H9 (cell line): Measurements from ENCODE around the gene POU2AF1. TPM values are rescaled to one million over a fixed set of nuclear protein-coding genes. Genes with fewer than 3 reads are reported as not detected.

Experiments used
- DNase-seq: peaks from one replicate; pipeline ENCODE4 v3.0.0-alpha.2; 2017
- H2AFZ ChIP-seq: one replicate; pipeline ENCODE4 v1.6.1; 2013; ENCODE audit warnings: mild to moderate bottlenecking, low read length, control low read depth, moderate library complexity
- H2AK5ac ChIP-seq: 2 replicates; pipeline ENCODE4 v1.6.1; 2013; ENCODE audit warnings: low read length, control low read depth, mixed read lengths; ENCODE audit not compliant: insufficient read length
- H2BK120ac ChIP-seq: one replicate; pipeline ENCODE4 v1.6.1; 2013; ENCODE audit warnings: low read depth, mild to moderate bottlenecking, low read length, control low read depth, inconsistent platforms; ENCODE audit not compliant: poor library complexity, severe bottlenecking
- H2BK12ac ChIP-seq: 2 replicates; pipeline ENCODE4 v1.6.1; 2013; ENCODE audit warnings: low read length, control low read depth, mixed read lengths, low read depth; ENCODE audit not compliant: insufficient read length
- H2BK15ac ChIP-seq: 2 replicates; pipeline ENCODE4 v1.6.1; 2013; ENCODE audit warnings: low read depth, low read length, control low read depth
- H2BK20ac ChIP-seq: one replicate; pipeline ENCODE4 v1.6.1; 2013; ENCODE audit warnings: low read depth, mild to moderate bottlenecking, low read length, control low read depth, inconsistent platforms; ENCODE audit not compliant: poor library complexity, severe bottlenecking
- H2BK5ac ChIP-seq: 2 replicates; pipeline ENCODE4 v1.6.1; 2013; ENCODE audit warnings: low read length, control low read depth, mixed read lengths; ENCODE audit not compliant: insufficient read length
- H3K14ac ChIP-seq: 2 replicates; pipeline ENCODE4 v1.6.1; 2013; ENCODE audit warnings: low read length, control low read depth; ENCODE audit not compliant: insufficient read depth
- H3K18ac ChIP-seq: 2 replicates; pipeline ENCODE4 v1.6.1; 2013; ENCODE audit warnings: low read depth, mild to moderate bottlenecking, mixed read lengths, low read length, control low read depth; ENCODE audit not compliant: insufficient read length
- H3K23ac ChIP-seq: 2 replicates; pipeline ENCODE4 v1.6.1; 2013; ENCODE audit warnings: low read length, control low read depth, mixed read lengths, low read depth; ENCODE audit not compliant: insufficient read length
- H3K23me2 ChIP-seq: 2 replicates; pipeline ENCODE4 v1.6.1; 2013; ENCODE audit warnings: low read depth, mild to moderate bottlenecking, mixed read lengths, low read length, control low read depth; ENCODE audit not compliant: insufficient read length, poor library complexity, severe bottlenecking
- H3K27ac ChIP-seq: 2 replicates; pipeline ENCODE4 v1.5.1; 2013; ENCODE audit warnings: low read length, control low read depth, mixed read lengths, low read depth; ENCODE audit not compliant: insufficient read length
- H3K27me3 ChIP-seq: 2 replicates; pipeline ENCODE4 v1.6.1; 2013; ENCODE audit warnings: low read length, control low read depth, inconsistent platforms; ENCODE audit not compliant: insufficient read depth
- H3K4ac ChIP-seq: 2 replicates; pipeline ENCODE4 v1.6.1; 2013; ENCODE audit warnings: low read depth, mild to moderate bottlenecking, control low read depth, inconsistent platforms, low read length, moderate library complexity
- H3K4me1 ChIP-seq: 2 replicates; pipeline ENCODE4 v1.6.1; 2013; ENCODE audit warnings: low read length, control low read depth, inconsistent platforms; ENCODE audit not compliant: insufficient read depth
- H3K4me2 ChIP-seq: 2 replicates; pipeline ENCODE4 v1.6.1; 2013; ENCODE audit warnings: low read length, control low read depth, mixed read lengths; ENCODE audit not compliant: insufficient read length, insufficient read depth
- H3K56ac ChIP-seq: 2 replicates; pipeline ENCODE4 v1.6.1; 2013; ENCODE audit warnings: low read depth, mild to moderate bottlenecking, mixed read lengths, low read length, control low read depth; ENCODE audit not compliant: insufficient read length
- H3K79me1 ChIP-seq: 2 replicates; pipeline ENCODE4 v1.6.1; 2013; ENCODE audit warnings: low read depth, mild to moderate bottlenecking, moderate library complexity, low read length, control low read depth, inconsistent platforms; ENCODE audit not compliant: insufficient read depth, poor library complexity, severe bottlenecking
- H3K79me2 ChIP-seq: 2 replicates; pipeline ENCODE4 v1.6.1; 2013; ENCODE audit warnings: low read length, control low read depth, inconsistent platforms; ENCODE audit not compliant: insufficient read depth
- H3K9ac ChIP-seq: 2 replicates; pipeline ENCODE4 v1.6.1; 2013; ENCODE audit warnings: low read length, control low read depth, mixed read lengths; ENCODE audit not compliant: insufficient read length; ENCODE audit errors: extremely low read depth
- H3K9me3 ChIP-seq: one replicate; pipeline ENCODE4 v1.6.1; 2013; ENCODE audit warnings: low read depth, low read length, inconsistent platforms; ENCODE audit not compliant: control insufficient read depth
- H3T11ph ChIP-seq: one replicate; pipeline ENCODE4 v1.6.1; 2013; ENCODE audit warnings: mild to moderate bottlenecking, low read length, control low read depth, inconsistent platforms
- H4K20me1 ChIP-seq: one replicate; pipeline ENCODE4 v1.6.1; 2013; ENCODE audit not compliant: control insufficient read depth, insufficient read length, insufficient read depth
- H4K5ac ChIP-seq: 2 replicates; pipeline ENCODE4 v1.6.1; 2013; ENCODE audit warnings: low read depth, mild to moderate bottlenecking, mixed read lengths, low read length, control low read depth; ENCODE audit not compliant: insufficient read length
- H4K8ac ChIP-seq: replicated peaks from 2 replicates; pipeline ENCODE4 v1.6.1; 2013; ENCODE audit warnings: low read length, control low read depth, mixed read lengths, low read depth; ENCODE audit not compliant: insufficient read length
- H4K91ac ChIP-seq: 2 replicates; pipeline ENCODE4 v1.6.1; 2013; ENCODE audit warnings: low read depth, mild to moderate bottlenecking, moderate library complexity, mixed read lengths, low read length, control low read depth; ENCODE audit not compliant: insufficient read length
- H3K27ac Mint-ChIP-seq, 3 experiments: 2 replicates in 2 of 3; 3 replicates in 1 of 3; pipeline ENCODE4 v1.8.0; 2020 to 2021; ENCODE audit warnings: mixed read lengths in 3 of 3, mild to moderate bottlenecking in 1 of 3, moderate library complexity in 1 of 3
- H3K27me3 Mint-ChIP-seq: 2 replicates; pipeline ENCODE4 v1.8.0; 2021; ENCODE audit warnings: low read depth, mild to moderate bottlenecking, moderate library complexity, mixed read lengths
- H3K36me3 Mint-ChIP-seq, 3 experiments: 2 replicates in 2 of 3; 3 replicates in 1 of 3; pipeline ENCODE4 v1.8.0; 2020 to 2021; ENCODE audit warnings: low read depth in 3 of 3, mixed read lengths in 3 of 3; ENCODE audit not compliant: insufficient read depth in 1 of 3
- H3K4me1 Mint-ChIP-seq, 2 experiments: 2 replicates each; pipeline ENCODE4 v1.8.0; 2020; ENCODE audit warnings: mixed read lengths in 2 of 2
- H3K4me3 Mint-ChIP-seq, 2 experiments: 2 replicates in 1 of 2; 3 replicates in 1 of 2; pipeline ENCODE4 v1.8.0; 2020 to 2021; ENCODE audit warnings: mild to moderate bottlenecking in 2 of 2, mixed read lengths in 2 of 2, moderate library complexity in 1 of 2
- H3K9me3 Mint-ChIP-seq, 2 experiments: 2 replicates in 1 of 2; 3 replicates in 1 of 2; pipeline ENCODE4 v1.8.0; 2020; ENCODE audit warnings: mild to moderate bottlenecking in 2 of 2, mixed read lengths in 2 of 2, moderate library complexity in 1 of 2
- WGBS: extraction: QIAGEN DNeasy Blood & Tissue Kit; methylation state at CpG from one replicate; pipeline ENCODE4 v1.1.7; 2013; ENCODE audit warnings: missing lambda C conversion rate, low lambda C conversion rate, mixed read lengths; ENCODE audit not compliant: insufficient read length; ENCODE audit errors: extremely low coverage; 5-methylcytosine and 5-hydroxymethylcytosine counted together
- total RNA-seq: library from RNA; stranded (reverse); gene quantifications from 2 replicates; pipeline ENCODE4 v1.2.1, GENCODE V29; 2021
- TF ChIP-seq, protein P1 (sequence below): fragments of 200-600 bp; sonication (generic); conservative IDR thresholded peaks from 3 replicates; pipeline ENCODE4 v1.8.0; 2021; ENCODE audit warnings: antibody characterized with exemption, mild to moderate bottlenecking

POU2AF1 gene
- total RNA-seq, 1 experiment from 2014 or later, result not detected

DNA sequence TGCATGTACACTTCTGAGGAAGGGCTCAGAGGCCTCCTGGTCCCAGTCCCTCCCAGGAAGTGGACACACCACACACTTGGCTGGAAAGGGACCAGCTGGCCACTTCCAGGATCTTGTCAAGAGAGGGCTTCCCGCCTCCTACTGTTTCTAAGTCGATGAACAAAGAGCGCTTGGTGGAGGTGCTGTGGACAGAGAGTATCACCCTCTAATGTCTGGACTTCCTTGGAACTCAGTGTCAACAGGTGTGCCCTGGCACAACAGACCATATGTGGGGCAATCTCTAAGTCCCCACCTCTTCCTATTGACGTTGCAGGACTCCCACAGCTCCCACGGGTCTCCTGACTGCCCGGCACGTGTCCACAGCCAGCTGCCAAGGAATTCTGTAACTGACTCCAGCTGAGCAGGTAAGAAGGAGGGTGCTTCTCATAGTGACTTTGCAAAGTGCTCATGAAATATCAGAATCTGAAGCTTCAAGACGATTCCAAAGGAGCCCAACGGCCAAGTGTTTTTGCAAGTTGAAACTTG, 16.1 kb downstream of the POU2AF1 start:
- Histone ChIP-seq H2AFZ (no peak overlapping the region), H3K27ac (no peak overlapping the region), H3K23ac (no peak overlapping the region), H3K4me2 (no peak overlapping the region), H3K9me3 (no peaks in the 10 kb centered on the region), H3K23me2 (no peaks in the 10 kb centered on the region), H4K20me1 (no peaks in the 10 kb centered on the region), H3K79me1 (no peaks in the 10 kb centered on the region), H3K27me3 (no peaks in the 10 kb centered on the region), H2BK12ac (no peak overlapping the region), H3K4me1 (no peaks in the 10 kb centered on the region), H2BK20ac (no peak overlapping the region), H2BK120ac (no peak overlapping the region), H2AK5ac (no peak overlapping the region), H3K18ac (no peak overlapping the region), H2BK15ac (no peak overlapping the region), H4K8ac (no peak overlapping the region), H3T11ph (no peak overlapping the region), H3K79me2 (no peaks in the 10 kb centered on the region), H2BK5ac (no peak overlapping the region), H4K5ac (no peak overlapping the region), H3K14ac (no peak overlapping the region), H3K56ac (no peak overlapping the region), H3K9ac (no peak overlapping the region), H4K91ac (no peak overlapping the region), H3K4ac (no peak overlapping the region)
- Mint-ChIP-seq H3K36me3 (no peaks in the 10 kb centered on the region), H3K27ac (no peak overlapping the region), H3K4me1 (no peaks in the 10 kb centered on the region), H3K27me3 (no peaks in the 10 kb centered on the region), H3K4me3 (no peak overlapping the region), H3K9me3 (no peaks in the 10 kb centered on the region)
- no peak for DNase-seq
- TF ChIP-seq, protein P1, sequence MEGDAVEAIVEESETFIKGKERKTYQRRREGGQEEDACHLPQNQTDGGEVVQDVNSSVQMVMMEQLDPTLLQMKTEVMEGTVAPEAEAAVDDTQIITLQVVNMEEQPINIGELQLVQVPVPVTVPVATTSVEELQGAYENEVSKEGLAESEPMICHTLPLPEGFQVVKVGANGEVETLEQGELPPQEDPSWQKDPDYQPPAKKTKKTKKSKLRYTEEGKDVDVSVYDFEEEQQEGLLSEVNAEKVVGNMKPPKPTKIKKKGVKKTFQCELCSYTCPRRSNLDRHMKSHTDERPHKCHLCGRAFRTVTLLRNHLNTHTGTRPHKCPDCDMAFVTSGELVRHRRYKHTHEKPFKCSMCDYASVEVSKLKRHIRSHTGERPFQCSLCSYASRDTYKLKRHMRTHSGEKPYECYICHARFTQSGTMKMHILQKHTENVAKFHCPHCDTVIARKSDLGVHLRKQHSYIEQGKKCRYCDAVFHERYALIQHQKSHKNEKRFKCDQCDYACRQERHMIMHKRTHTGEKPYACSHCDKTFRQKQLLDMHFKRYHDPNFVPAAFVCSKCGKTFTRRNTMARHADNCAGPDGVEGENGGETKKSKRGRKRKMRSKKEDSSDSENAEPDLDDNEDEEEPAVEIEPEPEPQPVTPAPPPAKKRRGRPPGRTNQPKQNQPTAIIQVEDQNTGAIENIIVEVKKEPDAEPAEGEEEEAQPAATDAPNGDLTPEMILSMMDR, result no peak
- no CpG with 5 or more reads among the region's 9 CpGs for WGBS
